ENCODE results near the gene IL15.
"Not testable (repeated sequence)": the region's sequence is repeated elsewhere in the genome, so short reads cannot be mapped to it uniquely, and the experiment has no call there.

Gene IL15

DNA sequence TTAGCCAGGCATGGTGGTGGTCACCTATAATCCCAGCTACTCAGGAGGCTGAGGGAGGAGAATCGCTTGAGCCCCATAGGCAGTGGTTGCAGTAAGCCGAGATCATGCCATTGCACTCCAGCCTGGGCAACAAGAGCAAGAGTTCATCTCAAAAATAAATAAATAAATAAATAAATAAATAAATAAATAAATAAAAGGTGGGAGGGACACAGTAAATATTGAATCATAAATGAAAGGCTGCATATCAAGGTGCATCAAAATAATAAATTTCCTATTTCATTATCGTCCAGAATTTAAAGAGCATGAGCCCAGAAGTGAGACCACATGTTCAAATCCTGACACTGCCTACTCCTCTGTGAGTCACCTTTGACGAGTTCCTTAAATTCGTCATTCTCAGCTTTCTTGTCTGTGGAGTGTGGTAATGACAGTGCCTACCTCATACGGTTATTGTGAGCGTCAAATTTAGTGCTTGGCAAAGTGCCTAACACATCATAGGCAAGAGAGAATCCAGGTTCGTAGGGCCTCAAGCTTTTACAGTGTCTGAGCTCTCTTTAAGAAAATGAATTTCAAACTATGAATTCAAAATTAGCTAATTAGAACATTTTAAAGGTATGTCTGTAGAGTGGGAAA is 49.9 kb downstream of the IL15 start:
- no peaks in the 10 kb centered on the region for H3K36me3 ChIP-seq
- peaks cover 0 to 12% (median 0%) of the 10 kb centered on the region in 11 experiments; a peak in 4 of 22 replicates for H3K9me3 ChIP-seq (replicated peaks in 1 of 11)
- no peaks in the 10 kb centered on the region for H4K20me1 ChIP-seq
- H3K4me2 ChIP-seq, result peak overlapping the region in 1 of 11 experiments; percentile 7; a peak in 2 of 22 replicates
- H3K9ac ChIP-seq, result no peak overlapping the region
- peaks cover 0 to 12% (median 0%) of the 10 kb centered on the region in 10 experiments; a peak in 7 of 20 replicates for H3K4me1 ChIP-seq
- H3K4me3 ChIP-seq, result no peak overlapping the region
- H3K27ac ChIP-seq, result no peak overlapping the region
- TF ChIP-seq Cebpa-rat (IDR thresholded peaks at IDR 0.05), result no peak
- H3K27me3 ChIP-seq, result no peaks in the 10 kb centered on the region

DNA sequence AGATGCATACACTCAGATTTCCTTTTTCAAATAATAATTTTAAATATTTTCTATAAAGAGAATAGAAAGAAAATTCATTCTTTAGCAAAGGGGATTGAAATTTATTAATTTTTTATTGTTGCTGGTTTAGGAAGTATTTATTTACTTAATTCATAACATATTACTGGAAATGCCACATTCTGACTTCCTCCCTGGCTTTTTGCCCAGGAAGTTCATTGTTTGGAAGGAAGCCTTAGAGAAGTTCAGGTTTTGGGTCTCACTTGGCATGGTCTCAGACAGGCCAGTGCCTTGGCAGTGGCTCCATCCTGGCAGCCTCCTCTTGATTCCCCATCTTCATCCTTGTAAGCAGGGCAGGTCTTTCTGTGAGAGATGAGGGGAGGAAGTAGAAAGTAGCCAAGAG is 50.5 kb downstream of the IL15 start:
- no peak for TF ChIP-seq Cebpa-rat (IDR thresholded peaks at IDR 0.05)
- peaks cover 0 to 12% (median 0%) of the 10 kb centered on the region in 10 experiments; a peak in 7 of 20 replicates for H3K4me1 ChIP-seq
- no peaks in the 10 kb centered on the region for H3K27me3 ChIP-seq
- peak overlapping the region in 3 of 11 experiments; percentile 10 to 50 (median 39); a peak in 4 of 22 replicates for H3K4me2 ChIP-seq
- H4K20me1 ChIP-seq, result no peaks in the 10 kb centered on the region
- no peak overlapping the region for H3K9ac ChIP-seq
- H3K27ac ChIP-seq, result no peak overlapping the region
- H3K36me3 ChIP-seq, result no peaks in the 10 kb centered on the region
- no peak overlapping the region for H3K4me3 ChIP-seq
- H3K9me3 ChIP-seq (replicated peaks in 1 of 11), result peaks cover 0 to 12% (median 0%) of the 10 kb centered on the region in 11 experiments; a peak in 4 of 22 replicates

DNA sequence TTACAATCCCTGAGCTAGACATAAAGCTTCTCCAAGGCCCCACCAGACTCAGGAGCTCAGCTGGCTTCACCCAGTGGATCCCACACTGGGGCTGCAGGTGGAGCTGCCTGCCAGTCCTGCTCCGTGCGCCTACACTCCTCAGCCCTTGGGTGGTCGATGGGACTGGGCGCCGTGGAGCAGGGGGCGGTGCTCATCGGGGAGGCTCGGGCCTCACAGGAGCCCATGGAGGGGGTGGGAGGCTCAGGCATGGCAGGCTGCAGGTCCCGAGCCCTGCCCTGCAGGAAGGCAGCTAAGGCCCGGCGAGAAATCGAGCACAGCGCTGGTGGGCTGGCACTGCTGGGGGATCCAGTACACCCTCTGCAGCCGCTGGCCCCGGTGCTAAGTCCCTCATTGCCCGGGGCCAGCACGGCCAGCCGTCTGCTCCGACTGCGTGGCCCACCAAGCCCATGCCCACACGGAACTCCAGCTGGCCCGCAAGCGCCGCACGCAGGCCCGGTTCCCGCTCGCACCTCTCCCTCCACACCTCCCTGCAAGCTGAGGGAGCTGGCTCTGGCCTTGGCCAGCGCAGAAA is 53.4 kb downstream of the IL15 start:
- not testable (repeated sequence) for H3K27ac ChIP-seq, H3K4me3 ChIP-seq, H3K4me2 ChIP-seq, H3K27me3 ChIP-seq, H3K36me3 ChIP-seq, H4K20me1 ChIP-seq, H3K9ac ChIP-seq
- Histone ChIP-seq H3K9me3 (replicated peaks in 1 of 11) (peaks cover 0 to 12% (median 0%) of the 10 kb centered on the region in 11 experiments; a peak in 4 of 22 replicates), H3K4me1 (peaks cover 0 to 12% (median 0%) of the 10 kb centered on the region in 10 experiments; a peak in 7 of 20 replicates)

DNA sequence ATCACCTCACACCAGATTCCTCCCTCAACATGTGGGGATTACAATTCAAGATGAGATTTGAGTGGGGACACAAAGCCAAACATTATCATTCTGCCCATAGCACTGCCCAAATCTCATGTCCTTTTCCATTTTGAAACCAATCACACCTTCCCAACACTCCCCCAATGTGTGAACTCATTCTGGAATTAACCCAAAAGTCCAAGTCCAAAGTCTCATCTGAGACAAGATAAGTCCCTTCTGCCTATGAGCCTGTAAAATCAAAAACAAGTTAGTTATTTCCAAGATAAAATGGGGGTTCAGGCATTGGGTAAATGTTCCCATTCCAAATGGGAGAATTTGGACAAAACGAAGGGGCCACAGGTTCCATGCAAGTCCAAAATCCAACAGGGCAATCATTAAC is 54.9 kb downstream of the IL15 start:
- not testable (repeated sequence) for H3K27me3 ChIP-seq, H3K4me3 ChIP-seq, H3K27ac ChIP-seq, H3K4me2 ChIP-seq, H4K20me1 ChIP-seq, H3K36me3 ChIP-seq, H3K9ac ChIP-seq
- Histone ChIP-seq H3K9me3 (replicated peaks in 1 of 11) (peaks cover 0 to 12% (median 0%) of the 10 kb centered on the region in 11 experiments; a peak in 4 of 22 replicates), H3K4me1 (peaks cover 0 to 11% (median 0%) of the 10 kb centered on the region in 10 experiments; a peak in 7 of 20 replicates)

GRCh38 chr4:141692081-141692480 is 55.7 kb downstream of the IL15 start:
- no peaks in the 10 kb centered on the region for H3K36me3 ChIP-seq
- H3K9ac ChIP-seq, result no peak overlapping the region
- TF ChIP-seq Cebpa-rat (IDR thresholded peaks at IDR 0.05), result no peak
- H3K27ac ChIP-seq, result no peak overlapping the region
- H3K4me2 ChIP-seq, result no peak overlapping the region
- H3K27me3 ChIP-seq, result no peaks in the 10 kb centered on the region
- peaks cover 0 to 12% (median 0%) of the 10 kb centered on the region in 11 experiments; a peak in 4 of 22 replicates for H3K9me3 ChIP-seq (replicated peaks in 1 of 11)
- peaks cover 0 to 4% (median 0%) of the 10 kb centered on the region in 10 experiments; a peak in 7 of 20 replicates for H3K4me1 ChIP-seq
- H4K20me1 ChIP-seq, result no peaks in the 10 kb centered on the region
- no peak overlapping the region for H3K4me3 ChIP-seq

DNA sequence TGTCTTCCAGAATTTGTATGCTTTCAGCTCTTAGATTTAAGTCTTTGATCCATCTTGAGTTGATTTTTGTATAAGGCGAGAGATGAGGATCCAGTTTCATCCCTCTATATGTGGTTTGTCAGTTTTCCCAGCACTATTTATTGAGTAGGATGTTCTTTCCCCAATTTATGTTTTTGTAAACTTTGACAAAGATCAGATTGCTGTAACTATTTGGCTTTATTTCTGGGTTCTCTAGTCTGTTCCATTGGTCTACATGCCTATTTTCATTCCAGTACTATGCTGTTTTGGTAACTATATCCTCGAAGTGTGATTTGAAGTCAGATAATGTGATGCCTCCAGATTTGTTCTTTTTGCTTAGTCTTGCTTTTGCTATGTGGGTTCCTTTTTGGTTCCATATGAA is 60.7 kb downstream of the IL15 start:
- H3K27me3 ChIP-seq, result no peaks in the 10 kb centered on the region
- no peak for TF ChIP-seq Cebpa-rat (IDR thresholded peaks at IDR 0.05)
- no peak overlapping the region for H3K4me3 ChIP-seq
- H3K36me3 ChIP-seq, result no peaks in the 10 kb centered on the region
- H3K27ac ChIP-seq, result no peak overlapping the region
- H3K4me1 ChIP-seq, result no peaks in the 10 kb centered on the region
- no peak overlapping the region for H3K4me2 ChIP-seq
- peaks cover 0 to 6% (median 0%) of the 10 kb centered on the region in 11 experiments; a peak in 1 of 22 replicates for H3K9me3 ChIP-seq (replicated peaks in 1 of 11)
- no peak overlapping the region for H3K9ac ChIP-seq
- H4K20me1 ChIP-seq, result no peaks in the 10 kb centered on the region

GRCh38 chr4:141702472-141703182 is 66.2 kb downstream of the IL15 start:
- Histone ChIP-seq H3K4me1 (peaks cover 0 to 28% (median 10%) of the 10 kb centered on the region in 10 experiments; a peak in 12 of 20 replicates), H3K4me2 (no peak overlapping the region), H3K9me3 (replicated peaks in 1 of 11) (peaks cover 12 to 23% (median 14%) of the 10 kb centered on the region in 11 experiments), H3K9ac (no peak overlapping the region), H4K20me1 (no peaks in the 10 kb centered on the region), H3K27me3 (0 out of 22 replicates have a peak, but pooled peaks cover 0 to 1% (median 0%) of the 10 kb centered on the region in 11 experiments), H3K4me3 (no peak overlapping the region), H3K27ac (no peak overlapping the region), H3K36me3 (peaks cover 0 to 2% (median 0%) of the 10 kb centered on the region in 11 experiments; a peak in 3 of 22 replicates)
- no peak for TF ChIP-seq Cebpa-rat (IDR thresholded peaks at IDR 0.05)

GRCh38 chr4:141703497-141703896 is 67.1 kb downstream of the IL15 start:
- Histone ChIP-seq H3K4me2 (no peak overlapping the region), H3K4me3 (no peak overlapping the region), H3K9ac (no peak overlapping the region), H3K27me3 (0 out of 22 replicates have a peak, but pooled peaks cover 0 to 4% (median 0%) of the 10 kb centered on the region in 11 experiments), H3K36me3 (peaks cover 0 to 6% (median 0%) of the 10 kb centered on the region in 11 experiments; a peak in 3 of 22 replicates), H3K27ac (no peak overlapping the region), H3K9me3 (replicated peaks in 1 of 11) (peaks cover 18 to 31% (median 21%) of the 10 kb centered on the region in 11 experiments), H3K4me1 (peaks cover 0 to 28% (median 10%) of the 10 kb centered on the region in 10 experiments; a peak in 12 of 20 replicates), H4K20me1 (no peaks in the 10 kb centered on the region)
- no peak for TF ChIP-seq Cebpa-rat (IDR thresholded peaks at IDR 0.05)

Data from BLaER1 treated with 17β-estradiol and CSF1 and Interleukin-3, amounts not matched to agents 10 nM and 100 nM (cell line).